Measurements from ENCODE around the gene NLRC5.

- TF ChIP-seq CTCF (IDR thresholded peaks at IDR 0.05): no peak
- TF ChIP-seq POLR2A (IDR thresholded peaks at IDR 0.05): no peak
Observed at GRCh38 chr16:56974549-56975300, 14.6 kb upstream of the NLRC5 start.

Measured in body of pancreas (tissue), 4 donors.